Breast epithelium (tissue), 3 donors: ENCODE results near the gene LEMD3.

Source experiments
- CTCF ChIP-seq, 3 donors: fragments of 450-650 bp; IDR thresholded peaks; one replicate each; pipeline ENCODE4 v1.5.1; 2016 to 2017; ENCODE audit warnings: antibody characterized with exemption in 3 of 3, mild to moderate bottlenecking in 3 of 3, moderate library complexity in 3 of 3
- POLR2A ChIP-seq: fragments of 450-650 bp; IDR thresholded peaks from one replicate; pipeline ENCODE4 v1.6.1; 2016; ENCODE audit warnings: antibody characterized with exemption, mild to moderate bottlenecking, moderate library complexity

- TF ChIP-seq CTCF (IDR thresholded peaks at IDR 0.05) = no peak
- peak; percentile 81 for TF ChIP-seq POLR2A
These were observed at the start of gene LEMD3 for GRCh38 chr12:65169320-65170208.
